NCI-H2227 (cell line): ENCODE results near the gene NPR1.
"Not testable (repeated sequence)": the region's sequence is repeated elsewhere in the genome, so short reads cannot be mapped to it uniquely, and the experiment has no call there.

Experiments
- DNase-seq: peaks from one replicate; lab custom pipeline; 2025; ENCODE audit not compliant: unreplicated experiment; lab: John Stamatoyannopoulos, UW

The NPR1 gene

DNA sequence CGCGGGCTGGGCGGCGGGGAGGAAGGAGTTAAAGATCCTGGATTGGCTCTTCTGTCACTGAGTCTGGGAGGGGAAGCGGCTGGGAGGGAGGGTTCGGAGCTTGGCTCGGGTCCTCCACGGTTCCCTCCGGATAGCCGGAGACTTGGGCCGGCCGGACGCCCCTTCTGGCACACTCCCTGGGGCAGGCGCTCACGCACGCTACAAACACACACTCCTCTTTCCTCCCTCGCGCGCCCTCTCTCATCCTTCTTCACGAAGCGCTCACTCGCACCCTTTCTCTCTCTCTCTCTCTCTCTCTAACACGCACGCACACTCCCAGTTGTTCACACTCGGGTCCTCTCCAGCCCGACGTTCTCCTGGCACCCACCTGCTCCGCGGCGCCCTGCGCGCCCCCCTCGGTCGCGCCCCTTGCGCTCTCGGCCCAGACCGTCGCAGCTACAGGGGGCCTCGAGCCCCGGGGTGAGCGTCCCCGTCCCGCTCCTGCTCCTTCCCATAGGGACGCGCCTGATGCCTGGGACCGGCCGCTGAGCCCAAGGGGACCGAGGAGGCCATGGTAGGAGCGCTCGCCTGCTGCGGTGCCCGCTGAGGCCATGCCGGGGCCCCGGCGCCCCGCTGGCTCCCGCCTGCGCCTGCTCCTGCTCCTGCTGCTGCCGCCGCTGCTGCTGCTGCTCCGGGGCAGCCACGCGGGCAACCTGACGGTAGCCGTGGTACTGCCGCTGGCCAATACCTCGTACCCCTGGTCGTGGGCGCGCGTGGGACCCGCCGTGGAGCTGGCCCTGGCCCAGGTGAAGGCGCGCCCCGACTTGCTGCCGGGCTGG is at the start of gene NPR1:
Gene NPR1, plus strand, starts transcription at position 170 of the 818 bp plus-strand sequence. Its CDS starts 421 bp downstream, at position 591.
- peak; percentile 40 for DNase-seq

DNA sequence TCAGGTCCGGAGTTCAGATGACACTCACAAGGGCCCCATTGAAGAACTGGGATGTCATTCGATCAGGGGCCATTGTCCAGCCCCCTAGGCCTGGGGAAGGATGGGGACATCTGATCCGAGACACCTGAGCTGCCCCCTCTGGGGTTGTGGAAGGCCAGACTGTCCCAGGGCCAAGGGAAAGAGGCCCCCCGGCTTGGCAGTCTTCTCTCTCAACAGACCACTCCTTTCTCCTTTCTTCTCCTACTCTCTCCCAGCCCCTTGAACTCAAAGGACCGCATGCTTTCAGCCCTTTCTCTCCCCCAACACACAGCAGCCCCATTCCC is 49.2 kb upstream of the NPR1 start:
- DNase-seq, result no peak

DNA sequence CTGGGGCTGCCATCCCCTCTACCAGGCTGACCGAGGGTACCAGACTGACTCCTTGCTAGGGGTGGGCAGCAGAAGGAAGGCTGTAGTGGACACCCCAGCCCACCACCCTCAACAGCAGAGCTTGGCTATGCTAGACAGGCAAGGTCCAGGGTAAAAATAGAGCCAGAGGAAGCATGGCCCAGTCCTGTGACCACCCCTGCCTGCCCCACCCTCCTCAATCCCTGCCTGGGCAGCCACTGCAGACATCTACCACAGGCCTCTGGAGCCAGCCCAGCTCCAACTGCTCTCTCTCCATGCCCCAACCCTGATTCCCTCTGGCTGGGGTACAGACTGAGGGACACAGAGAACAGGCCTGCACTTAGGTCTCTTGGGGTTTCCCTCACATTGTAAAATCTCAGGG is 48.5 kb upstream of the NPR1 start:
- no peak for DNase-seq

DNA sequence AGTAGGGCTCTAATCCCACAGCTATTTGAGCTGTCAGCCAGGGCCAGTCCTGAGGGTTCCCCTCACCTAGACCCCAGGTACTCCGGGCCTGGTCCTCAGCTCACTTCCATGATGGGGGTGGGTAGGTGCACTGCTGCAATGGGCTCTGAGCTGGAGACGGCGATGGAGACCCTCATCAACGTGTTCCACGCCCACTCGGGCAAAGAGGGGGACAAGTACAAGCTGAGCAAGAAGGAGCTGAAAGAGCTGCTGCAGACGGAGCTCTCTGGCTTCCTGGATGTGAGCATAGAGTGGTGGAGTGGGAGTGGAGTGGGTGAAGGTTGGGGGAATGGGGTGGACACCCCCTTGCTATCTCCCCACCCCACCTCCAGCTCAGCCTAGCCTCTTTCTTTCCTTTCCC is 48.1 kb upstream of the NPR1 start:
- DNase-seq, result no peak

DNA sequence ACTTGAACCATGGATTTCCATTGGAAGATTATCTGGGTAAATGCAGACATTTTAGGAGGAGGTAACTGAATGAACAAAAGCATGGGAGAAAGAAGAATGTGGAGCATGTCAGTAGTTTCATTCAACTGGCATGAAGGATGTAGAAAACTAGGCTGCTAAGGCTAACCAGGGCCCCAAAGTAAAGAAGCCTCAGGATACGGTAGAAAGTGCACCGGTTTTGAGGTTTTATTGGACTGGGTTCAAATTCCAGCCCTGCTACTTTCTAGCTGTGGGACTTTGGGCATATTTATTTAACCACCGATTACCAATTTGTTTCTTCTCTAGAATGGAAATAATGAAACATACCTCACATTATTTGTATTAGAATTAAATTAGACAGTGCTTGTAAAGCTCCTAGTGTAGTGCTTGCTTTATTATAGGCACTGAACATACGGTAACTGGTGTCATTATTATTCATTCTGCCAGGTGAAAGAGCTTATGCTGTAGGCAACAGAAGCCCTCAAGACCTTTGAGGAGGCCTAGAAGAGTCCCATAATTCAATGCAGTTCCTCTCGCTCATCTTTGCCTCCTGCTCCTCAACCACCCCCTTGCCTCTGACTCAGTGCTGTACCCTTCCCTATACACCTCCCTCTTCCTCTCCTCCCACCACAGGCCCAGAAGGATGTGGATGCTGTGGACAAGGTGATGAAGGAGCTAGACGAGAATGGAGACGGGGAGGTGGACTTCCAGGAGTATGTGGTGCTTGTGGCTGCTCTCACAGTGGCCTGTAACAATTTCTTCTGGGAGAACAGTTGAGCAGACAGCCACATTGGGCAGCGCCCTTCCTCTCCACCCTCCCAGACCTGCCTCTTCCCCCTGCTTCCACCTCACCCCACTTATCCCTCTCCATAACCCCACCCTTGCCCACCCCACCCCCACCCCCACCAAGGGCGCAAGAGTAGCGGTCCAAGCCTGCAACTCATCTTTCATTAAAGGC is 47.2 kb upstream of the NPR1 start:
- no peak for DNase-seq

DNA sequence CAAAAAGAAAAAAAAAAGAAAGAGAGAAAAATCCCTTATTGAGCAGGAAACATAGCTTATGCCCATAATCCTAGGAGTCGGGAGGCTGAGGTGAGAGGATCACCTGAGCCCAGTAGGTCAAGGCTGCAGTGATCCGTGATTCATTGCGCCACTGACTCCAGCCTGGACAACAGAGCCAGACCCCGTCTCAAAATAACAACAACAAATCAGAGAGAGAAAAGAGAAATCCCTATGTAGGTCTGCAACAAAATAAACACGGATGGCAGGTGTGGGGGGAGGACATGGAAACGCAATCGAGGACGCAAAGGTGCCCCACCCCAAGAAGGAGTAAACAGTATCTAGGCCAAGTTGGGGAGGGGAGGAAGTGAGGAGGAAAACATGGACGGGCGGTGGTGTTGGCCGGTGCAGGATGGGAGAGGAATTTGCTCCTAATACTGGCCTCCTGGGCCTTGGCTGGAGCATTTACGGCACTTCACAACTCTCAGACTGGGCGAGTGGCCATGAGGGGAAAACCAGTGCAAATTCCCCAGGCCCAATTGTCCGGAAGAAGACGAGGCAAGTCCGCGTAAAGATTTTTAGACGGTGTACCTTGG is 45.2 kb upstream of the NPR1 start:
- no peak for DNase-seq

DNA sequence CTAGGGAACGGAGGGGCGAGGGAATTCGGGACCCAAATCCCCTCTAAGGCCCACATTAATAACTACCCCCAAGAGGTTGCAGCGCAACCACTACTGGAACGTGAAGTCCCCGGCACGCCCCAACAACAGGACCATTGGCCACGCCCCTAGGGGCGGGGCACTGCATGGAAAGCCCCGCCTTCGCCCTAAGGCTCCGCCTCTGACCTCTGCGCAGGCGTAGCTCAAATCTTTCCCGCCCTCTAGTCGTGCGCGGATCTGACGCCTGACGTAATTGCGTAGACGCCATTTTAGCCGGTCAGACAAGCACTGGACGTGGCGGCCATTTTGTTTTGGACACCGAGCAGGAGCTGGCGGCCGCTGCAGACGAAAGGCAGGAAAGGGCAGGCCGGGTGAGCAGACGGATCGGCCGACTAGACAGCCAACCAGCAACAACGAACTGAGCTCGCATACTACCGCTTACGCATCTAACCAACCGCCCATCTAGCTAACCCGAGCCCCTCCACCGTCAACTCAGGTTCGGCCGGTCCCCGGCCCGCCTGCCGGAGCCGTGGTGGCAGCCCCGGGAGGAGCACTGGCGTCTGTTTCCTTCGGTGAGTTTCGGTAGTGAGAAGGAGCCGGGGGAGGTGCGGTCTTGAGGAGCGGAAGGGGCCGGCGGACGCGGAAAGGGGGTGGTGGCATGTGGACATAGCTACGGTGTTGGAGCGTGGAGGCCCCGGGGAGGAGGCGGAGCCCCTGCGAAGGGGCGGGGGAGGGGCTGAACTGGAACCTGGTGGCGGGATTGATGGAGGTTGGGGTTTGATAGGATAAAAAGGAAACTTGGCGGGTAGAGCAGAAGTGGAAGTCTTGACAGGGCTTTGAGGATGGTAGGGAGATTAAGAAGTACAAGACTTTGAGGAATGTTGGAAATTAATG is 44.5 kb upstream of the NPR1 start, which contains the start of gene CHTOP:
Gene CHTOP, plus strand, starts transcription at position 313 of the 912 bp plus-strand sequence. CDS start 2,523 bp downstream, outside the sequence.
- DNase-seq, result peak; percentile 98

DNA sequence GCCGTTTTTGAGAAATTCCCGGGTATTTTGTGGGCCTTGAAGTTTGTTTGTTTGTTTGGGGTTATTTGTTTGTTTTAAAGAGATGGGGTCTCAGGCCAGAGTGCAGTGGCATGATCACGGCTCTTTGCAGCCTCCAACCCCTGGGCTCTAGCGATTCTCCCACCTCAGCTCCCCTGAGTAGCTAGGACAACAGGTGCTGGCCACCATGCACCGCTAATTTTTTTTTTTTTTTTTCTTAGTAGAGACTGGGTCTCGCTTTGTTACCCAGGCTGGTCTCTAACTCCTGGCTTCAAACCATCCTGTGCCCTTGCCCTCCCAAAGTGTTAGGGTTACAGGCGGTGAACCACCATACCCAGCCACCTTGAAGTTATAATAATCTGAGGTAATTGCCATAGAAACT is 42.6 kb upstream of the NPR1 start:
- DNase-seq, result no peak

DNA sequence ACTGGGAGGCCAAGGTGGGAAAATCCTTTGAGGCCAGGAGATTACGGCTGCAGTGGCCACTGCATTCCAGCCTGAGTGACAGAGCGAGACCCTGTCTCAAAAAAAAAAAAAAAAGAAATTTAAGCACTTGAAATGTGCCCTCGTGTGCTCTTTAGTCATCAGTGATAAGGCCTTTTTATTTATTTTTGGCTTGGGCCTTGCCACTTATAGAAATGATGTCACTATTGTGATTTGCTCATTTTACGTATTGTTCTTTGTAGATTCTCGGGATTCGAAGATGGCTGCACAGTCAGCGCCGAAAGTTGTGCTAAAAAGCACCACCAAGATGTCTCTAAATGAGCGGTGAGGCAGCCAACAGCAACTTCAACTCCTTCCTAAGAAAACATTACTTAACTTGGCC is 42.2 kb upstream of the NPR1 start:
- no peak for DNase-seq

DNA sequence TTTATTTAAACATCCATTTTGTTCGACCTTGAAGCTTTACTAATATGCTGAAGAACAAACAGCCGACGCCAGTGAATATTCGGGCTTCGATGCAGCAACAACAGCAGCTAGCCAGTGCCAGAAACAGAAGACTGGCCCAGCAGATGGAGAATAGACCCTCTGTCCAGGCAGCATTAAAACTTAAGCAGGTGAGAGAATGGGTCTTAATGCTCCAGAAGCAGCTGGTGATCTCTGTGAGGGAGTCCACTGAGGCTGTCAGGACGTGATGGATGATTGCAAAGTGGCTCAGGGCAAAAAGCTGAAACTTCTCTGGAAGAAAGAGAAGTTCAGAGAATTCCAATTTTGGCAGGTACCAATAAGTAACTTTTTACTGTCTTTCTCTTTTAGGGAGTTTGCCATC is 40.2 kb upstream of the NPR1 start:
- DNase-seq, result no peak

DNA sequence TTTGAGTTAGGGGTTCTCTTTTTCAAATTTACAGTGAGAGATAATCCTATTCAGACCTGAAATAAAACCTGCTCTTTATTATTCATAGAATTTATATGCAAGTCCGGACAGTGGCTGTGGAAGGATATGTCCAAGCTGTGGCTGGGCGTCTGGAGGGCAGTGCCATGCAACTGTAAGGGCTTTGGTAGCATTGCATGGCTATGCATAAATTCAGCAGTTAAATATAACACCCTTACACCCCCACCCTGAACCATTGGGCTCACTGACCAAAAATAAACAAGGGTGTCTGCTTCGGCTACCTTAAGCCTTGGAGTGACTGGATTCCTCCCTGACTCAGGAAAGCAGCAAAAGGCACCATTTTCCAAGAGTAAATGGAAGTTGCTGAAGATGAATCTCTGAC is 39.2 kb upstream of the NPR1 start:
- DNase-seq, result no peak

DNA sequence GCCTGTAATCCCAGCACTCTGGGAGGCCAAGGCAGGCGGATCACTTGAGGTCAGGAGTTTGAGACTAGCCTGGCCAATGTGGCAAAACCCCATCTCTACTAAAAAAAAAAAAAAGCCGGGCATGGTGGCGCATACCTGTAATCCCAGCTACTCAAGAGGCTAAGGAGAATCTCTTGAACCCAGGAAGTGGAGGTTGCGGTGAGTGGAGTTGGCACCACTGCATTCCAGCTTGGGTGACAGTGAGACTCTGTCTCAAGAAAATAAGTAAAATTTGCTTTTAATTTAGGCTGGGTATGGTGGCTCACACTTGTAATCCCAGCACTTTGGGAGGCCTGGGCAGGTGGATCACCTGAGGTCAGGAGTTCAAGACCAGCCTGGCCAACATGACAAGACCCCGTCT is 38.3 kb upstream of the NPR1 start:
- not testable (repeated sequence) for DNase-seq

DNA sequence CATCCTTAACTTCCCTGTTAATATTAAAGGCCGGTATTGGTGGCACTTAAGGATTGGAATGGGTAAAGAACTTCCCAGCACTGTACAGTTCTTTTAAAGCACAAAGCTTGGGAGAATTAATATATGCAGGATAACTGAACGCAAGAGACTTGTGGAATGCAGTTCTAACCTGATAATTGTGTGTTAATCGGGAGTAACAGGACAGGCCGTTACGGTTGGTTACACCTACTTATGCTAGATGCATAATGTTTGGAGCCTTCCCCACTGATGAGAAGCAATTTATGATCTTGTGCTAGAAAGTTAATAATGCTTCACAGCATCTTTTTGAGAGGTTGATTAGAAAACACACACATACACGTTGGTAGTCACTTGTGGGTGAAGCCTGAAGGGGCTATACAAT is 37.6 kb upstream of the NPR1 start:
- no peak for DNase-seq

DNA sequence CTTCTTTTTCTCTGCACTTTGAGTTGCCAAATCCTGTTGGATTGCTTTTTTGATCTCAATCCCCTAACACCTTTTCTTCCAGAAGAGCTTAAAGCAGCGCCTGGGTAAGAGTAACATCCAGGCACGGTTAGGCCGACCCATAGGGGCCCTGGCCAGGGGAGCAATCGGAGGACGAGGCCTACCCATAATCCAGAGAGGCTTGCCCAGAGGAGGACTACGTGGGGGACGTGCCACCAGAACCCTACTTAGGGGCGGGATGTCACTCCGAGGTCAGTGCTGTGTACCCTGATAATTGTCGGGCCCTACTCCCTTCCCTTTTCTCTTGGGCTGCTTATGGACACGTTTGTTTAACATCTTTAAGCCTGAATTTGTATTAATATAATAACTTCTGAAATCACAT is 36.3 kb upstream of the NPR1 start:
- no peak for DNase-seq

DNA sequence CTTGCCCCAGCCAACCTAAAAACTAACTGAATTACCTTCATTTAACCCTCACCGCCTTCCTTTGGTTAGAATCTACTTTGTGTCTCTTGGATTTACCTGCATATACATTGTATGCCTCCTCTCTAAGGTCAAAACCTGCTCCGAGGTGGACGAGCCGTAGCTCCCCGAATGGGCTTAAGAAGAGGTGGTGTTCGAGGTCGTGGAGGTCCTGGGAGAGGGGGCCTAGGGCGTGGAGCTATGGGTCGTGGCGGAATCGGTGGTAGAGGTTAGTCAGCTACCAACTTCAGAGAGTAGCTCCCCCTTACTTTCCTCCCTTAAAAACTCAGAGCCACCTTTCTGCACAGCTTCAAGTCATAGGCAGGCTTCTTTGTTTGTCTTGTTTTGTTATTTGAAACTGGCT is 35.4 kb upstream of the NPR1 start:
- no peak for DNase-seq

DNA sequence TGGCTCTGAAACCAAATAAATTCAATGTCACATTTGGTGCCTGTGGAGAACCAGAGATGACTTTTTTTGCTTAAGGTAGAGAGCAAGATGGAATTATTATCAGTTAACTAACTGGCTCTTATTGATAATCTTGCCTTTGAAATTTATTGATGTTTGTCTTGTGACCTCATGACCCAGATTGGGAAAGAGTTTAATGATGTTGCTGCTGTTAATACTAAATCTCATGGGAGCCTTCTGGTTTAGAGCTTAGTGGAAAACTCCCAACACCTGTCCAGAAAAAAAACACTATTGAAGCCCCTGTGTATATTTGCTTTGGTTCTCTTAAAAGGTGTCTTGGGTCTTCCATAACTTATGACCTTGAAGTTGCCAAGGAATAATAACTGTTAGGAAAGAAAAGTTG is 34.7 kb upstream of the NPR1 start:
- no peak for DNase-seq

DNA sequence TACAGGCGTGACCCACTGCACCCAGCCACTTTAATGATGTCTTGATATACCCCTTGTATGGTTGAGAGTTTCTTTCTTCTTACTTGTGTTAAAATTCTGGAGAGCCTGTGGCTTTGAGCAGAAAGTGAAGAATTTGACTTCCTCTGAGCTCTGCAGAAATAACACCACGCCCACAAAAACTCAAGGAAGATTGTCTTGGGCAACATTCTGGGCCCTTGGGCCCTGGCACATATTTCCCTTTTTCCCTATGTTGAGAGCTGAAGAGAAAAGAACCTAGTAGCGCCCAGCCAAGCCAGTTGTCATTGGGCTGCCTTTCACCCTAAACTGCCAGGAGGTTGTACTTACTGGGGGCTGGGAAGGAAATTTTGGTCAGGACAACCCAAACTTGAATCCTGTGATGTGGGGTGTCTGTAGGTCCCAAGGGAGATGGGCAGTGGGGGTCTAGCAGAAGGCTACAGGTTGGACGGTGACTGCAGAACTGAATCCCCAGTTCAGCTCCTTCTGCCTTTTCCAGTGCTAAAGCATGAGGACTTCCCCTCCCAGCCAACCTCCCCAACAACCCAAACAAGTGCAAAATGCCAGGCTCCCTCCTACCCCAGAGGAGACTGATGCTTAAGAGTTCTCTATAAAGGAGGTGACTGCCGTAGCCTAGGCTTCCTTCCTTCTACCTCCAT is 31.7 kb upstream of the NPR1 start:
- DNase-seq, result no peak

DNA sequence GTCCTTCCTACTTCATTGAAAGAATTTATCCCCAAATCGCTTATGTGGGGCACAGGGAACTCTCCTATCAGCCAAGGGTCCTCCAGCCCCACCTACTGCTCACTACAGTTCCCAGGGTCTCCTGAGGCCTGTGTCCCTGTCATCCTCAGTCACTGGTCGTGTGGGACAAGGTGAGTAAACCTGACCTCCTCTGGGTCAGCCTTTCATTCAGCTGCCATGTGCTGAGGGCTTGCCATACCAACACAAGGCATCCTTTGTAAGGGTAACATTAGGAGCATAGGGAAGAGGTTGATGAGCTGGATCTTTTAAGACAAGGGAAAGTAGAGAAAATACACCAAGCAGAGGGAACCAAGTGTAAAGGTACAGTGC is 31.2 kb upstream of the NPR1 start:
- no peak for DNase-seq

DNA sequence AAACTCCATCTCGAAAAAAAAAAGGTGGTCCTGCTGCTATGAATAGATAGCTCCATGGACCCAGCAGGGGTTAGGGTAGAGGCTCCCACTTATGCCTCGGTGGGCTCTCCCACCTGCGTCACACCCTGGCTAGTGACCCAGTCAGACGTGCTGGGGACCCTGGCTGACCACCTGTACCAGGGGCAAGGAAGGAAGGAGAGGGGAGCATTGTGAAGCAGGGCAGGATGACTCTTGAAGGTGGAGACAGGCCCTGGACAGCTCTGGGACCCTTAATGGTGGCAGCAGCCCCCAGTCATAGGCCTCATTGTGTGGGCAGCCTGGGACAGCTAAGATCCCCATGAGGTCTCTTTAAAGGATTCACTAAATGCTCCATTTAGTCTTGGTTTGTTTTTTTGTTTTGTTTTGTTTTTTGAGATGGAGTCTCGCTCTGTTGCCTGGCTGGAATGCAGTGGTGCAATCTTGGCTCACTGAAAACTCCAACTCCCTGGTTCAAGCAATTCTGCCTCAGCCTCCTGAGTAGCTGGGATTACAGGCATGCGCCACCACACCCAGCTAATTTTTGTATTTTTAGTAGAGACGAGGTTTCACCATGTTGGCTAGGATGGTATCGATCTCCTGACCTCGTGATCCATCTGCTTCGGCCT is 30.4 kb upstream of the NPR1 start:
- no peak for DNase-seq
